Measurements from ENCODE around the gene LCNL1.
"Not testable (repeated sequence)": the region's sequence is repeated elsewhere in the genome, so short reads cannot be mapped to it uniquely, and the experiment has no call there.

The LCNL1 gene

DNA sequence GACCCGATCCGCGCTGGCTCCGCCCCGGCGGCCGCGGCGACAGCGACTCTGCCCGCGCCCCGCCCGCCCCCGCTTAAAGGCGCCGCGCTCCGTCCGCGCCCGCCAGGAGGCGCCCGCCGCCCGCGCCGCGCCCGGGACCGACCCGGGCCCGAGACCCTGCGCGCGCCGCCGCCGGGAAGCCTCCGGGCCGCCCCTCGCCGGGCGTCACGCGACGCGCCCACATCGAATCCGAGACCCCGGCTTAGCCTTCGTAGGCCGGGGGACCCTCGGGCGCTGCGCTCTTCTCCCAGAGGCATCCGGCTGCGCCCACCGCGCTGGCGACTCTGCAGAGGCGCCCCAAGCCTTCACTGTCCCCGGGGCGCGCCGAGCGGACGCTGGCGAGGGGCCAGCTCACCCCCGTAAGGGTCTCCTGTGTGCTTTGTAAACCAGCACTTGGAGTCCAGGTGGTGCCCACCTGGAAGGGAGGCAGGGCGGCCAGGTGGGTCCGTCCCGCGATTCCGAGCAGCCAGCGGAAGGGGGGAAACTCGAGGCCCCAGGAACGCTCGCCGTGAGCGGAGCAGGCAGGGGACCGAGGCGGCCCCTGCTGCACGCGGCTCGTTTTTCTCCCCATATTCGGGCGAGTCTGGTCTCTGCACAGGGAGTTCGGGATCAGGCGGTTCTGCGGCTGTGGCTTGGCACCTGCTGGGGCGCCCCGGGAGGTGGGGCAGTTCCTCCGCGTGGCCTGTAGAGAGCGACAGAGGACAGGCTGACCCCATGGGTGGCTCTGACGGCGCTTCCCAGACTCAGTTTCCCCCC is 45.7 kb downstream of the LCNL1 start:
- DNase-seq: no peak

DNA sequence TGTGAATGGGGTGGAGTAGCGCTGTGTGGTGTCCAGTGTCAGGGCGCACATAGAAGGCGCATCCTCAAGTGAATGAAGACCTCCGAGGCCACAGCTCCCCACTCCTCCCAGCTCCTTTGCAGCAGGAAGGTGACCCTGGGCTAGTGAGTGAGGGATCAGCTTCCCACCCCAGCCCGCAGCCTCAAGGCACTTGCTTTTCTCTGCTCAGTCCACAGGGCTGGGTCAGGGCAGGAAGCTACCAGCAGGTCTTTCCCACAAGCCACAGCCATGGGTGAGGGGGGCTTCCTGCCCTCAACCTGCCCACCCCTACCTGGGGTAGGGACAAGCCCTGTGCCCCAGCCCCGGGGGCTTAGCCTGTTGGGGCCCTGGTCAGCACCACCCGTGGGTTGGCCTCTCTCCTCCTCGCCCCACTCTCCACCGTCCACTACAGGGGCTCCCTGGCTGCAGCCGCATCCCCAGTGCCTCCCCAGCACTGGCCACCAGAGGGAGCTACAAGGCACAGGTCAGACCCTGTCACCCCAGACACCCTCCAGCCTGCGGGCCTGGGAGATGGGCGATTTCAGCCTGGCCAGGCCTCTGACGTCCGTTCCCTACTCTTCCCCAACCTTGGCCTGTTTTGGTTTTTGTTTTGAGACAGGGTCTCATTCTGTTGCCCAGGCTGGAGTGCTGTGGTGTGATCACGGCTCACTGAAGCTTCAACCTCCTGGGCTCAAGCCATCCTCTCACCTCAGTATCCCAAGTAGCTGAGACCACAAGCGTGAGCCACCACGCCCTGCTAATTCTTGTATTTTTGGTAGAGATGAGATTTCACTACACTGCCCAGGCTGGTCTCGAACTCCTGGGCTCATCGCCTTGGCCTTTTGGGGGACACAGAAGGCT is 46.5 kb downstream of the LCNL1 start:
- no peak for DNase-seq

DNA sequence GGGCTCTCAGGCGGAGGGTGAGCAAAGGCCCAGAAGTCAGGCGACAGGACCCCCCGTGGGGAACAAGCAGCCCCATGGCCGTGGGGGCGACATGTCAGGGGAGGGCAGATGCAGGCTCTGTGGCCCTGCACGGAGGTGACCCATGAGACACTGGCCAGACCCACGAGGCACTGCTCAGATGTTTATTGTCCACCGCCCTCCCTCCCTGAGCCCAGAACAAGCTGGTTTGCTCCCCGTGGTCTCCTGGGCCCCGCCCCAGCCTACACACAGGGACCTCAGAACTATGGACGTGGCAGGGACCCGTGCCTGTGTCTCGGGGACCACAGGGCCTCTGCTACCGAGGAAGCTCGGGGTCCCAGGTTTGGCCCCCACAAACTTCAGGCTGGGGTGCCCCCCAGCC is 47.2 kb downstream of the LCNL1 start:
- no peak for DNase-seq

DNA sequence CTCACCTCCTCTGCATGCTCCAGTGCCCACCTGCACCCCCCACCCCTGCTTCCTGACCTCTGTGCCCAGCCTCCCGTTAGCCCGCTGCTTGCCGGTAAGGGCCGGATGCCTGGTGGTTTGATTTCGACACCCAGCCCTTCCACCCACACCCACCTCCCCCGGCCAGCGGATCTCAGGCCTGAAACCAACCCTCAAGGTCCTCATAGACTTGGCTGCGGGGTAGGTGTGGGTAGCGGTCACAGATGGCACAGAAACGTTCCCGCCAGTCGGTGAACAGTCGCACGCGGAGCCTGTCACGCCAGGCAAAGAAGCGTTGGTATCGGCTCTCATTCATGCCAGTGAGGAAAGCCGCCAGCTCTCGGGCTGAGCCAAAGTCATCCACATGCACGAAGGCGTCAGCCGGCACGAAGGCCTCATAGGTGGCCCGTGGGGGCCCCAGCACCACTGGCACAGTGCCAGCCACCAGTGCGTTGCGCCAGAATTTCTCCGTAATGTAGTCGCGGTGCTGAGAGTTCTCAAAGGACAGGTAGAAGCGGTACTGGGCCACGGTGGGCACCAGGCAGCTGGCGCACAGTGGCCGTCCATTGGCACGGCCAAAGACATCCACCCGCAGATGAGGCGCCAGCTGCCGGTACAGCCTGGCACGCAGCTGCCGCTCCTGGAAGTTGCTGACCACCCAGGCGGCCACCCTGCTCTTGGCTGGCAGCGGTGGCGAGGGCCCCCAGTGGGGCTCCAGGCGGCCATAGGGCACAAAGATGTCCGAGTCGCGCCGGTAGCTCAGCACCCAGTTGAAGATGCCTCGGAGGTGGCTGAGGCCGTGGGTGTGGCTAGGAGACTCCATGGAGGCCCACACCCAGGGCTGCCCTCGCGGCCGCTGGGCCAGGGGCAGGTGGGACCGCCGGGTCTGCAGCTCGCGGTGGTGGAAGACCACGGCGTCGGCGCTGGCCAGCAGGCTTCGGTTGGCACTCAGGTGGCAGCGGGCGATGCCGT is 48.0 kb downstream of the LCNL1 start:
- DNase-seq: no peak

DNA sequence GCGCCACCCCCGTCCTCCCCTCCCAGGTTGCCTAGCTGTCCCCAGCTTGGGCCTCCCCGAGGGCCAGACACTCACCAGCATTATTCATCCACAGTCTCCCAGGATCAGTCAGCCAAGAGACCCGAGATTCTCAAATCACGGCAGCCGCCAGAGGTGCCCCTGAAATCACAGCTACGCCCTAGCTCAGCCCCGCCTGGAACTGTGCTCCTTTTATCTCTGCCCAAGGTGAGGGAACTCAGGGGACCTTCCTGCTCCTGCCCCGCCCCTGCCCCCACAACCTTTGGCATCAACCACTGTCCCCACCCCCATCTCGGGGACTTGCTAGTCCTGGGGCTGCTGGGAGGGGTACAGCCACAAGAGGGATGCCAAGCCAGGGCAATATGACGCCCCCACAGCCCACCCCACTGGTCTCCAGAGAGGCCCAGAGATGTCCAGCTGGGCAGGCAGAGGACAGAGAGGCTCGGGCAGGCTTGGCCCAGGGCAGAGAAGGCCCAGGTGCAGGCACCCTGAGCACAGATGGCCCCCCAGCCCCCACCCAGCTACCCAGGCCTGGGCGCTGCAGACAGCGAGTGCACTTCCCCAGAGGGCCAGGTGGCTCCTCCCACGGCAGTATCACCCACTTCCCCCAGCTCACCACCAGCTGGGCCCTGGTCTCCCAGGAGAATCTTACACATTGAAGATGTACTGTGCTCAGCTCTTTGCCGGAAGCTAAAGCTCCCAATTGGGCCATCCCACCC is 49.3 kb downstream of the LCNL1 start, which contains the start of gene FUT7:
Gene FUT7, minus strand, starts transcription at position 185 of the 737 bp plus-strand sequence. Its CDS starts 97 bp downstream, at position 88.
- DNase-seq: no peak

DNA sequence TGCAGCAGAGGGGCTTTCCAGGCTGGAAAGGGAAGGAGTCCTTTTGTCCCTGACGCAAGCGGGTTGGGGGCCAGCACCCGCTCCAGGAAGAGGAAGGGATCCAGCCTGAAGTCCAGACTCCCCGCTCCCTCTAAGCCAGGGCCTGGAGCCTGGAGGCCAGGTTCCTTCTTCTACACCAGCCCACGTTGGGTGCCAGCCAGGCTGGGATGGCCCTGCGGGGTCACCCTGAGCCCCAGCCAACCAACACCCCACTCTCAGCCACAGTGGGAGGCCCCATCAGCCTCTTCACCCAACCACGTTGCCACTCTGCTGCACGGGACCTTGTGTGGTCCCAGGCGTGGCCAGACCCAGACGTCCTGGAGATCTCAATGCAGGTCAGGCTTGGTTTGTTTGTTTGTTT is 50.1 kb downstream of the LCNL1 start:
- DNase-seq: no peak

DNA sequence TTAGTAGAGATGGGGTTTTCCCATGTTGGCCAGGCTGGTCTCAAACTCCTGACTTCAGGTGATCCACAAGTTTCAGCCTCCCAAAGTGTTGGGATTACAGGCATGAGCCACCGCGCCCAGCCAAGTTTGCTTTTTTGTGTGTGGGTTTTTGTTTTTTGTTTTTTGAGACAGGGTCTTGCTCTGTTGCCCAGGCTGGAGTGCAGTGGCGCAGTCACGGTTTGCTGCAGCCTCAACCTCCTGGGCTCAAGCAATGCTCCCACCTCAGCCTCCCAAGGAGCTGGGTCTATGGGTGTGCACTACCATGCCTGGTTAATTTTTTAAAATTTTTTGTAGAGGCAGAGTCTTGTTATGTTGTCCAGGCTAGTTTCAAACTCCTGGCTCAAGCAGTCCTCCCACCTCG is 50.7 kb downstream of the LCNL1 start:
- not testable (repeated sequence) for DNase-seq

DNA sequence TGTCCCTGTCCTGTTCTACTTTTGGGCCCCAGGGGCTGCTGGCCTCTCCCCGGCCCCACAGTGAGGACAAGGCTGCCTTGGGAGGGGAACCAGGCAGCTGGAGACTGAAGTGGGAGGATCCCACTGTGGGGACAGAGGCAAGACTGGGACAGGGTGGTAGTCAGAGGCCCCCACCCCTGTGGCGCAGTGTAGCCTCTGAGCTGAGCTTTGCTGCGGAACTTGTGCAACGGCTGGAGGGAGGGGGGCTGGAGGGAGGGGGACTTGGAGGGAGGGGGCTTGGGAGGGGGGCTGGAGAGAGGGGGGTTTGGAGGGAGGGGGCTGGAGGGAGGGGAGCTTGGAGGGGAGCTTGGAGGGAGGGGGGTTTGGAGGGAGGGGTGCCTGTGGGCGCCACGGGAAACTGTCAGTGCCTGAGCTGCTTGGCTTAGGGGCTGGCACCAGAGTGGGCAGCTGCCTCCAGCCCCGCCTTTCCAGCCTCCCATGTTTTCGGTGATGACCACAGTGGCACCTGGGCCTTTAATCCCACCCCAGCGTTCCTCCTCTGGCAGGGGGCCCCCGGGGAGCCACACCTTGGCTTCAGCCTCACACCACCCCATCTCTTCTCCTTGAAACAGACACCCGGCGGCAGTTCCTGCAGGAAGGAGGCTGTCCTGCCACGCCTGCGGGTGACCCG is 51.4 kb downstream of the LCNL1 start:
- no peak for DNase-seq

DNA sequence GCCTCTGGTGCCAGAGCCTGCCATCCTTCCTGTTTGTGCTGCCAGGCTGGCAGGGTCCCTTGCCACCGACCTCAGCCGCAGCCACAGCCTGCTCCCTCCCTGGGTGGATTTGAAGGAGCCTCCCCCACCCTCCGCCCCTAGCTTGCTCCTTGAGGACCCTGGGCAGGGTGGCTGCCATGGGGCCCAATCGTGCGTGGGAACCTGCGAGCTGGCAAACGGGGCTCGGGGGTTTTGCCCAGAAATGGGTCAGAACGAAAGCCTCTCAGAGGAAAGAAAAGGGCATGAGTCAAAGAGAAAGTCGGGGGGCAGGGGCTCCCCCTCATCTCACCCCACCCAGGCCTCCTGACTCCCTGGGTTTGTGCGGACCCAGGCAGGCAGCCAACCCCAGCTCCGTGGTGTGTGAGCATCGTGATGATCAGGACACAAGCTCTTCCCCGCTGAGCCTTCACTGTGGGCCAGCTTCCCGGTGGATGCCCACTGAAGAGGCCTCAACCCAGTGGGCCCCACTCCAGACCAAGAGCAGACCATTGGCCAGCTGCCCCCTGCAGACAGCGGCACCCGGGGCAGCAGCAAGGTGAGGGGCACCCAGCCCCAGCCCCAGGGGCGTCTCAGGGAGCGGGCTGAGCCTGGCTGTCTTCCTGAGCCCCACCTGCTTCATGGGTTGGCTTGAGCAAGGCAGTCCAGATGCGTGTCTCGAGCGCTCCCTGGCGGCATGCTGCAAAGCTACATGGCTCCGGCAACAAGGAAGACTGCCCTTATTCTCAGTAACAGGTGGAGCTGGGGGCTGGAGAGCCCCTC is 52.1 kb downstream of the LCNL1 start:
- peak; percentile 31 for DNase-seq
